ENCODE results near the gene METRNL.
"Not testable (repeated sequence)": the region's sequence is repeated elsewhere in the genome, so short reads cannot be mapped to it uniquely, and the experiment has no call there.

METRNL gene

DNA sequence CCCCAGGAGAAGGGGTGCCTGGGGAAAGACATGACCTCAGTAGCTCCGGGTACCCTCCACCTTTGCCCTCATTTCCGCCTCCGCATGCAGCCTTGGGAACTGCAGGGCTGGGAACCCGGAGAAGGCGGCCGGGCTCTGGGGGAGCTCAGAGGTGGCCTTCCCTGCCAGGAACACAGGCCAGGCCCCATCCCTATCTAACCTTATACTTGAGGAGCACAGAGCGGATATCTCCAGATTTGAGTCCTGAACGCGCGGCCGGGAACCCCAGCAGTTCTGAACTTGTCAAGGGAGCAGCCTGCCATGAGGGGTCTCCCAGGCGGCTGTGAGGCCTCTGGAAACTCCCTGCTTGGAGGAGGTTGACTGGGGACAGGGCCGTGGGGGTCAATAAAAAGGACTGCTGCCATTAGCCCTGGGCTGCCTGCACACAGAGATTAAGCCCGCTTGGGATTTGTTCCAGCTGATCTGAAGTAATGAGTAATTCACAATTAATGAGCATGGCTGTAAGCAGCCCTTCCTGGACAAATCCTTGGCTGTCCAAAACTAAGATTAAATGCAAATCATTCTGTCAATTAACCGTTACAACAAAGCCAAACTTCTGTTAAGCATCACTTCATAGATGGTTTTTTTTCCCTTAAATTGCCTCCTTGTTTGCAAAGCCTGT, 26.3 kb upstream of the METRNL start:
- no peak for DNase-seq

DNA sequence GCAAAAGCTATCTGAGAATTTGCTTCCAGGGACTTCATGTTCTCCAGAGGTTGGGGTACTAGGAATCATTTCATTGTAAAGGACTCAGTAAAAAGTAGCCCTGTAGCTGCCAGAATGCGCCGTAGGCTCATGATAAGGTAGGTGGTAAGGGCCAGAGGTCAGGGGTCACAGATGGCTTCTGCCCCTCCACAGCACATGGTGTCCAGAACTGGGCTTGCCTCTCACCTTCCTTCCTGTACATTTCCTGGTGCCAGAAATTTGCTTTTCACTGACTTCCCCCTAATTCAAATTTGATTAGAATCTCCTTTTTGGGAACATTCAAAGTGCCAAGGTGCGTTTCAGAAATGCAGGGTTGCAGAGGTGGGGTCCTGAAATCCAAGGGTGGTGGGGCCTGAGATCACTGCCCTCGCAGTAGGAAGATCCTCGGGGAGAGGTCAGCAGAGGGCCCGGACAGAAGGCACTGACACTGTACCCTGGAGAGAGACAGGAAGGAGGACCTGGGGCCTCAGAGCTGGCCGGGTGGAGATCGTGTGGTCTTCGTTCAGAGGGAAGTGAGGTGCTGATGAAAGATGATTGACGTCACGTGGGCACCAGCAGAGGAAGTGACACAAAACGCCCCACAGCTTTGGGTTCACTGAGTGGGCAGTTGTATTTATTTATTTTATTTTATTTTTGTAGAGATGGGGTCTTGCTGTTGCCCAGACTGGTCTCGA, 25.5 kb upstream of the METRNL start:
- DNase-seq, result peak; percentile 27

DNA sequence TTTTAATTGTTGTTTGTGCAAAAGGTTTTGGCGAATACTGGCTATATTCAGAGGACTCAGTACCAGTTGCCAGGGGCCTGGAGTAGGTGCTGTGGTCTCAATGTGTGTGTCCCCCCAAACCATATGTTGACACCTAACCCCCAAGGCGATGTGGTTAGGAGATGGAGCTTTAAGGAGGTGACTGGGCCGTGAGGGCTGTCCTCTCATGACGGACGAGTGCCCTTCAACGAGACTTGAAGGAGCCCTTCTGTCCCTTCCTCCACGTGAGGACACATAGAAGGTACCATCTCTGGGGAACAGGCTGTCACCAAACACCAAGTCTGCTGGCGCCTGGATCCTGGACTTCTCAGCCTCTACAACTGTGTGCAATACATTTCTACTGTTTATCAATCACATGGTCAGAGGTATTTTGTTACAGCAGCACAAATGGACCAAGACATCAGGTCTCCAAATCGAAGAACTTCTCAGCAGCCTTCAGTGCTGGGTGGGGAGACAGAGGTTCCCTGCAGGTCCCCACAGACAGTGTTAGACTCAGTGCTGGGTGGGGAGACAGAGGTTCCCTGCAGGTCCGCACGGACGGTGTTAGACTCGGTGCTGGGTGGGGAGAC, 24.8 kb upstream of the METRNL start:
- no peak for DNase-seq

DNA sequence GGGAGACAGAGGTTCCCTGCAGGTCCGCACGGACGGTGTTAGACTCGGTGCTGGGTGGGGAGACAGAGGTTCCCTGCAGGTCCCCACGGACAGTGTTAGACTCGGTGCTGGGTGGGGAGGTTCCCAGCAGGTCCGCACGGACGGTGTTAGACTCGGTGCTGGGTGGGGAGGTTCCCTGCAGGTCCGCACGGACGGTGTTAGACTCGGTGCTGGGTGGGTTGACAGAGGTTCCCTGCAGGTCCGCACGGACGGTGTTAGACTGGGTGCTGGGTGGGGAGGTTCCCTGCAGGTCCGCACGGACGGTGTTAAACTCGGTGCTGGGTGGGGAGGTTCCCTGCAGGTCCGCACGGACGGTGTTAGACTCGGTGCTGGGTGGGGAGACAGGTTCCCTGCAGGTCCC, 24.2 kb upstream of the METRNL start:
- not testable (repeated sequence) for DNase-seq

DNA sequence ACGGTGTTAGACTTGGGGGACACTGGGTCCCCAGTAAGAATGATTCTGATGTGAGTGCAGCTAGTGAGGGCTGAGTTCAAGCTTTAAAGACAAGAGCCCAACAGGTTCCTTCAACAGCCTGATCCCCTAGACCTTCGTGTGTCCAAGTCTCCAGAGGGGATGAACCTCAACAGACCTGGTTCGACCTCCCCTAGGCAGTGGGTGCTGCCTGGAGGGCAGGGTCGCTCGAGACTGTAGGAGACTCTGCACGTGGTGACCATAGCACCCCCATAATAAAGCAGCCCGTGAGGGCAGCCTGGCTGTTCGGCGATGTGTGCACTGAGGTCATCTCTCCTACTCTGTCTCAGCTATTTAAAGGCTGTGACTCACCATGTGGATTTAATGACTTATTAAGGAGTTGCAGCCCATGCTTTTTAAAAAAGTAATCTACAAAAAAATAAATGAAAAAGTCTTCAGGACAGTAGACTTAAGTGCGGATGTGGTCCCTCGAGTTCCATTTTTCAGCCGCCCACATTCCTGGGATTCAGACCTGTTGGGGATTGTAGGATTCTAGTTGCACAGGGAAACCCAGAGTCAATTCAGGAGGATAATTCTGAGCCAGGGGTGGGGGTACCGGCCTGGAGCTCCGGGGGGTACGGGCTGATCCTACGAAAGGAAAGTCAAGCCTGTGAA, 23.4 kb upstream of the METRNL start:
- DNase-seq, result no peak

DNA sequence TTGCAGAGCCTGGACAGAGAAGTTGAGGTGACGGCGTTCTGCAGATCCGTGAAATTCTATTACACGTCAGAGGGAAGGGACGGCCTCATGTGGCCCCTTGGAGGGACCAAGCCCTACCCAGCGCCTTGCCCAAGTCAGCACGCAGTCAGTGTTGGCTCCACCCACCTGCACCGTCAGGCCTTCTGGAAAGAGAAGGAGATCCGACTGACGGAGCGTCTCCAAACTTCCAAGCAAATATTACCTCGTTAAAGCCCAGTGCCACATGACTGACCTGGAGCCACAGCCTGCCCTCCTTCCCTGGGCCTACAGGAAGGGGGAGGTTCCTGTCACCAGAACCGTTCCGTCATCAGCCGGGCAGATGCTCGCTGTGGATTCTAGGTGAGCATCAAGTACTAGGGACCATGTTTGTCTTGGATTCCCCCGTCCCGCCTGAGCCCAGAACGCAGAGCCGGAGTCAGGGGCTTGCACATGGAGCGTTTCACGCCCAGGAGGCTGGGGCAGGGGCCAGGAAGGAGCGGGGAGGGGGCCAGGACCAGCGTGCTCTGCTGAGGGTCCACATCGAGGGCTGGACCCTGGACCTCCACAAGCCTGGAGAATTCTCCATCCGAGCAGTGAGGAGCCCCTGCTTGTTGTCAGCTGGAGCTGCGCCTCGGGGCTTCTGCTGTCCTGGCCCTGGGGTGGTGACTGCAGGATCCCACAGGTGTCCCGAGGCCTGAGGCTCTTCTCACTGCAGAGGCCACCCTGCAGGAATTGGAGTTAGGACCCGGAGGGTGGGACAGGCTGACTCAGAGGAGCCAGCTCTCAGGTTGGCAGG, 22.6 kb upstream of the METRNL start:
- no peak for DNase-seq

DNA sequence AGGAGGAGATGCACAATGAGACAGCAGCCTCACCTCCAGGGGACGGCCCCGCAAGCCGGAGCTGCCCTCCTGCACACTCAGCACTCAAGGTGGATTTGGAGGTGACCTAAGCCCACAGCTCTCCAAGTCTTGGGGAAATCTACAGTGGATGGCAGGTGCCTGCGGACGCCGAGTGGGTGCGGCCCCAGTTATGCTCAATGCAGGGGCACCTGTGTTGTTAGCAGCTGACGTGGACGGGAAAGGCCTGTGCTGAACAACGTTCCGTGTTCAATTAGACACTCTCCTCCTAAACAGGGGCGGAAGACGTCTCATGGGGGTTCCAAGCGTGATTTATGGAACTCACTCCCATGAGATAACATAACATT, 22.0 kb upstream of the METRNL start:
- DNase-seq, result no peak

DNA sequence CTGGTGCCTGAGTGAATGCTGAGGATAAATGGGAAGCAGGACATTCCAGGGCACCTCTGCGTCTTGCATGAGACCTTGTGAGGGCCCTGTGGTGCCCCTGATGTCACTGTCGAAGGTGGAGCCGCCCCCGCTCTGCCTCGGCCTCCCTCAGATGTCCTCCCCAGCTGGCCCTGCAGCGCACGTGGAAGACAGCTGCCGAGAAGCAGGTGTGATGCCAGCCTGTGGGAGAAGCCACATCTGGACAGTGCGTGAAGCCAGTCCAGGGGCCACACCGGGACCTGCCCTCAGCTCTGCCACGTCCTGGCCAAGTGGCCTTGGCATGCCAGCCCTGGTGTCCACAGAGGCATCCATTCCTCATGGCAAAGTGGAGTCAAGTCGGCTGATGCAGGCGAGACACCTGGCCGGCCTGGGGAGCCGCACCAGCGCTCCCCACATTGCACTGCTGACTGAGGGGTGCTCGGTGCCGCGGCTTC, 21.6 kb upstream of the METRNL start:
- DNase-seq, result no peak

DNA sequence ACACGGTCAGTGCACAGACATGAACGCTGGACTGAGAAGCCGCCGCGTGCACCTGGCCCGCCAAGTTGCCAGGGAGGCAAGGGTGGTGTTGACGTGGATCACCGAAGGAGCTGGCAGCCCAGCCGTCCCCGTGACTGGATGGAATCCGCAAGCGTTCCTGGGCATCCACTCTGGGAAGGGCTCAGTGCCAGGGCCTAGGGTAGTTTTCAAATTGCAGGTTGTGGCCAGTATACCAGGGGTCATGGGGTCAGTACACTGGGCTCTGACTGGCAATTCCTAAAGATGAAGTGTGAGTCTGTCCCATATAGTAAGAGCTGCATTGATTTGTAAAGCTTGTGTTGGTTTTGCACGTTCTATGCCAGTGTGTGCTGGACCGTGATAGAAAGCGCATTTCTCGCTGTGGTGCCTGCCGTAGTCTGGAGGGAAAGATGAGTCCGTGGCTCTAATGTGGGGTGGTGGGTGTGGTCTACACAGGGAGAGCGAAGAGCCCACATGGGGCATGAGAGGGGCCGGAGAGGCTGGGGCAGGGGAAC, 21.1 kb upstream of the METRNL start:
- DNase-seq, result no peak

DNA sequence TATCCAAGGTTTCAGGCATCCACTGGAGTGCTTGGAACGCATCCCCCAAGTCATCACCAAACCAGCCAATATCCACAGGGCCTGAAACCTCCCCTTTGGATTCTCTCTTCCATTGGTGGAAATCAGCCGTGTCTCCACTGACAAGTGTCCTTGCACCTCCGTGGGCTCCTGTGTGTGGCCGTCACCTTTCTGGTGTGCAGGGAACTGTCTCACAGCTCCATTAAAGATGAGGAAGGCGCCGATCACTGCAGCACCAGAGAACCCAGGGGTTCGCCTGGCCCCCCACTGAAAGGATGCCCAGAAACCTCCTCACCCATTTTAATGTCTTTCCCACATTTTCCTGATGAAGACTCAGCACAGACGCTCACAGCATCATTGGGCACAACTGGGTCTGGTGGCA, 17.8 kb upstream of the METRNL start:
- DNase-seq, result no peak

DNA sequence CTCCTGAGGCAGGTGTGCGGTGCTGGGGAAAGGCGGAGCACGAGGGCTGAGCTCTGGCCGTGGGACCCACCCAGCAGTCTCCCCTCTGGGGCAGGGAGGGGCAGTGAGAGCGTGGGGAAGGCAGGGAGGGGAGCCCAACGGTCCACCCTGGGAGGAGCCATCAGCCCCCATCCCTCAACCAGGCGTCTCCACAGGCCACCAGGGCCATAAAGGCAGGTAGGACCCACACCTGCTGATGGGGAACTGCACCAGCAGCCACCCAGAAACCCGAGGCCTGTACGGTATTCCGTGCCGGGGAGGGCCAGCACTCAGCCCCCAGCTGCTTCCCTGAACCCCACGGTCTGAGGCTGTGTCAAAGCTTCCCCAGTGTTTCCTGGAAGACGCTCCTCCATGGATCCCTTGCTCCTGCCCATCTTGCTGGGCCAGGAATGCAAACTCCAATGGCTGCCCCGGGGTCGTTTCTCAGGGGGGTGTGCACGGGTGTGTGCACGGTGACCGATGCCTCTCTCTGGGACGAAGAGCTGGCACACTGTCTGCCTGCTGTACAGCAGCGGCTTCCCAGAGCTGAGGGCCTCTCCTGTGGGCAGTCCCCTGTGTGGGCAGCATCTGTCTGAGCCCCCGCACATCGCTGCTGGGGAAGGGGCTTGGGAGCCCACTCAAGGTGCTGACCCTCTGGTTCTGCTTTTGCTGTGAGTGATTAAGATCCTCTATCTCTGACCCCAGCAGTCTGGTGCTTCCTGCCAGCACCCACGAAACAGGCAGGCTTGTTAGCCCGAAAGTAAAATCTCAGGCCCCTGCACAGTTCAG, 17.2 kb upstream of the METRNL start:
- DNase-seq, result no peak

DNA sequence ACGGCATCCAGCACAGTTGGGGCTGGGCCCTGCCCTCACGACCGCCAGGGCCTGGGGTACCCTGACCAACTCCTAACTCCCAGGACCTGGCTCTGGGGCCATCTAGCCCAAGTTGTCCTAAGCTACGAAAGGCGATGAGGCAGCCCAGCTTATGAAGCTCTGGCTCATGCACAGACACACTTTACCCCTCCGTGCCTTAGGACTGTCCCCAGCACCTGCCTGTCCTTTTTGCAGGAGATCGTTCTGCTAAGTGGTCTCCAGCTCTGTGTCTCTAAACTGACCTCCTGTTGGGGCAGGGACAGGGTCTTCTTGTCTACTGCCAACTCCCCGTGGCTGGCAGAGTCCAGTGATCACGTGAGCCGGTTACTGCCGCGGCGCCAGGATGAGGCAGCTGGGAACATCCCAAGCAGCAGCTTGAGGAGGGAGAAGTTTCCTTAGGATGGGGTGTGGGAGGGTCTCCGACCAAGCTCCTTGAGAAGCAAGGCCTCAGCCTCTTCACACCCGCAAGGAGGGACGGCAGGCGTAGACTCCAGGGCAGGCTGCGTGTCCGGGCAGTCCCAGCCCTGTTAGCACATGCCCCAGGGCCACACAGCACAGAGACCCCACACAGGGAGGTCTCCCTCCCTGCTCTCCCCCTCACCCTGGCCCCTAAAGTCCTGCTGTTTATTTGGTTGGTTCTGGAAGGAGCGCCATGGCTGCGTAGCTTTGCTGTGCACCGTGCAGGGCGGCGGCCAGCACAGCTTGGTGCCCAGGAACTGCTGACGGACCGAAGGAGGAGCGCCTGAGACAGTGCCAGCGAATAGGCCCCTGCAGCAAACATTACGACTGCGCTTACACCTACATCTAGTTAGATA, 16.4 kb upstream of the METRNL start:
- DNase-seq, result no peak

DNA sequence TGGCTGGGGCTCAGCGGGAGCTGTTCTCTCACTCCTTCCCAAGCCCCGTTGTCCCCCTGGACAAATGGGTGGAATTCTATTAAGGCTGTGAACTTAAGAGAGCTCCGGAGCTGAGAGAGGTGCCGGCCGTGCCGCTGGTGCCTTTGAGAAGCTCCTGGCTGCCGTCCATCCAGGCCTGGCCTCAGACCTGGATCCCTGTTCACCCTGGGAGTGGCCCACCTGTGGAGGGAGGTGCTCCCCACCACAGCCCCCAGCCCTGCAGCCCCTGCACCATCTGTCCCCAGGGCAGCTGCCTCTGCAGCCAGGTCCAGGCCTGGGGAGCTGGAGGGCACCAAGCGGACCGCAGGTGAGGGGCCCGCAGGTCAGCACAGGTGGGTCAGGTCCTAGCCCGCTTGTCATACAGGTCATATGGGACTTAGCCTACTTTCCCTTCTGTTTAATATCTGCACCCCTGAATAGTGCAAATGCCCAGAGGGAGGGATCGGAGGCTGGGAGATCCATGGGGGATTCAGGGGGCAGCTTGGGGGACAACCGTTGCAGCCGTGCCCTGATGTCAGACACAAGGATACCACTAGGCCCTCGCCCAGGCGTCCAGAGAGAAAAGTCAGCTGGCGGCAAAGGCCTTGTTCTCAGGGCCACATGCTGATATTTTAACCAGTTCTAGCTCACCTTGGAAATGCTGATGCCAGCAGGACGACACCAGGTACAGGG, 15.2 kb upstream of the METRNL start:
- no peak for DNase-seq

DNA sequence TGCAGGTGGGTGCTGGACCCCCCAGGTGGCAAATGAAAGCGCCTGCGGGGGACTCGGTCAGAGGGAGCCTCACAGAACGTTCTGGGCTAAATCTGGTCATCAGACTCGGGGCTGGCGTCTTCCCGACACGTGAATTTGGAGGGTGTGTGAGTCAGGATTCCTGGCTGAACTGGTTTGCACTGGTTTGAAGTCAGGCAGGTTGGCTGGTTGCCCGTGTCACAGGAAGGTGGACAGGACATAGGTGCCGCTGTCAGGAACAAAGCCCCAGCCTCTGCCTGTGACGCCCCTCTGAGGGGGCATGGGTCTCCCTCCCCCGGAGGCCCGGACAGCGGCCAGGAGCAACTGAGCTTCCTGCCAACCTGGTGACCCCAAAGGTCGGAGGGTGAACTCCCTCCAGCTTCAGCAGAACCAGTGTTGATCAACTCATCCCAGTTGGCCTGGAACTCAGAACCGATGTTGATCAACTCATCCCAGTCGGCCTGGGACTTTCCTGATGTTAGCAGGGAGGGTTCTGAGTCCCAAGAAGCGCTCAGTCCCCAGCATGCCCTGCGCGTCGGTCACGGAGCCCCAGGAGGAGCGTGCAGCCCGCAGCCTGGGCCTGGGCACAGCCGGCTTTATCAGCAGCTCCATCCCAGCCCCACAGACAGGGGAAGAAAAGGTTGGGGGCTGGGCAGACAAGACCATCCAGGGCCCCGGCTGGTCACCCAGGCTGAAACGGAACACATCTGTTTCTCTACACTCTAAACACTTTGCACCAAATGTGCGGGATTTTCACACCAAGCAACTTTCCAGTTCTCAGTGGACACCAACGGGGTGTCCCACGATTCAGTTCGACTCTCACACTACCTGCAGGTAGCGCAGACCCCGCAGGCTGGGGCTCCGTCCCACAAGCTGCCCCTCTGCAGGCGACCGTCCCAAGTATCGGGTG, 14.4 kb upstream of the METRNL start:
- DNase-seq, result no peak

DNA sequence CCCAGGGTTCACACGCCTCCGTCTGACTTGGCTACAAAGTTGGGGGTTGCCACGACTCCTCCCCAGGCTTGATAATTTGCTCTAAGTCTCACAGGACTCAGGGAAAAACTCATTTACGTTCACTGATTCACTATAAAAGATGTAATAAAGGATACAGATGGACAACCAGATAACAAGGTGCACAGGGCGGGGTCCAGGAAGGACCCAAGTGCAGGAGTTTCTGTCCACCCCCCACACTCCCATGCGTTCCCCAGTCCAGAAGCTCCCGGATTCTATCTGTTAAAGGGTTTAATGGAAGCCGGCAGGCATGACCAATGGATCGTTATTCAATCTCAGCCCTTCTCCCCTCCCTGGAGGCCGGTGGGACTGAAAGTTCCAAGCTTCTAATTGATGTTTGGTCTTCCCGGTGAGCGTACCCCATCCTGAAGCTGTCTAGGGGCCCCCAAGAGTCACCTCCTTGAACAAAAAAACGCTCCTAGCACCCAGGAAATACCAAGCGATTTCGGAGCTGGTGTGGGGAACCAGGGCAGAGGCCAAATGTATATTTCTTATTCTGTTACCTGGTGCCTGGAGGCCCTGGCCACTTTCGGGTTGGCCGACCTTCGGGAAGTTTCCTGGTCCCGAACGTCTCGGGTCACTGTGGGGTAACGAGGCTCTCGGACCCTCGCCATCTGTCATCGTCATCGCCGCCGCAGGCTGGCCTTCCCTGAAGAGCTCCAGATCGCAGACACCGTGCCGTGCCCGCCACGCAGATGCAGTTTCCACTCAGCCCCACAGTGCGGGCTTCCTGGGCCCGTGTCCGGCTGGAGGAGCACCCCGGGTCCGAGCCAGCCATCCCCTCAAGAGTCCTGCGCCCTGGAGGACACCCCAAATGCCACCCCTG, 13.5 kb upstream of the METRNL start:
- DNase-seq, result no peak

DNA sequence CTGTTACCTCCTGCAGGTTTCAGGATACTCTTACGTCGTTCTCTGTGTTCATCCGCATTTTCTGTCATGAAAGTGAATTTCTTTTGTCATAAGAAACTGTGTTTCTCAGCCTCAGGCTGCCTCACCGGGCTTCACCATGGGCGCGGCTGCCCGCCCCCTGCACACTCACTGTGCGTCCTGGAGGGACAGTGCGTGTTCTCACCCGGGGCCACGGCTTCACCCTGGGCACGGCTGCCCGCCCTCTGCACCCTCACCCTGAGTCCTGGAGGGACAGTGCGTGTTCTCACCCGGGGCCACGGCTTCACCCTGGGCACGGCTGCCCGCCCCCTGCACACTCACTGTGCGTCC, 12.9 kb upstream of the METRNL start:
- not testable (repeated sequence) for DNase-seq

DNA sequence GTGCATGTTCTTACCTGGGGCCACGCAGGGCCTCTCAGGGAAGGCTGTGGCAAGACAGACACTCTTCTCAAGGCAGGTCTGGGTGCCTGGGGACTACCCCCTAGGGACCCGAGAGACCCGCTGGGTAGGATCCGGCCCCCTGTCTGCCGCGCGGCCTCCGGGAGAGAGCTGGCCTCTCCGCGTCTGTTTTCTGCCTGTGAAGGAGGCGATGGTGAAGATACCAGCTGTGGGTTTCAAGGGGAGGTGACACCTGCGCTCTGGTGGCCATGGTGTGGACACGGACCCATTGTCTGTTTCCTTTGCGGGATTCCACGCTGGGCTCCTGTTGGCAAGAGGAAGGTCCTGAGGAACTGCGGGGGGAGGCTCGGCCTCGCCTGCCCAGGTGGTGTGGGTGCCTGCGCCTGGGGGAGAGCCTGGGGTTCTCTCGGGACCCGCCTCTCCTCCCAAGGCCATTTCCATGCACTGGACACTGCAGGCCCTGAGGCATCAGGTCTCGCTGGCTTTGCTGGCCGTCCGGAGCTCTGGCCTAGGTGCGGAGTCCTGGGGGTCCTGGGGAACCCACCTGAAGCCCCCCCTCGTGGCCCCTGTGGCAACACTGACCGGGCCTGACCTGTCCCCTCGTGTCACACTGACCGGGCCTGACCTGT, 12.2 kb upstream of the METRNL start:
- DNase-seq, result no peak

Data from CD4-positive, alpha-beta T cell treated with Interleukin-4 for 4 hours (primary cell).